Transverse colon (tissue), 4 donors: ENCODE data around the gene NOBOX. TPM values are rescaled to one million over a fixed set of nuclear protein-coding genes. Genes with fewer than 3 reads are reported as not detected.
A peak's percentile ranks its signal among the peaks of the same experiment; 100 is the strongest.
"Not testable (repeated sequence)": the region's sequence is repeated elsewhere in the genome, so short reads cannot be mapped to it uniquely, and the experiment has no call there.

Experiments used
- DNase-seq: peaks from one replicate; pipeline ENCODE4 v3.0.0-alpha.2; 2019
- H3K27ac ChIP-seq, 4 donors: fragments of 200-600 bp; sonication (generic); 2 replicates each; pipeline ENCODE4 v1.5.1; 2016 to 2018; ENCODE audit warnings: inconsistent platforms in 4 of 4
- H3K27me3 ChIP-seq: fragments of 200-600 bp; sonication (generic); 2 replicates; pipeline ENCODE4 v1.5.1; 2017; ENCODE audit warnings: inconsistent platforms
- H3K36me3 ChIP-seq, 4 donors: fragments of 200-600 bp; sonication (generic); 2 replicates each; pipeline ENCODE4 v1.5.1; 2017 to 2019; ENCODE audit warnings: inconsistent platforms in 4 of 4
- H3K4me1 ChIP-seq, 4 donors: fragments of 200-600 bp; sonication (generic); 2 replicates each; pipeline ENCODE4 v1.5.1; 2017 to 2020; ENCODE audit warnings: inconsistent platforms in 4 of 4
- H3K4me3 ChIP-seq, 4 donors: fragments of 200-600 bp; sonication (generic); 1 replicate in 1 of 4; 2 replicates in 3 of 4; pipeline versions ENCODE4 v1.5.1 to v1.6.1; 2017 to 2019; ENCODE audit warnings: inconsistent platforms in 4 of 4
- H3K9me3 ChIP-seq, 2 donors: fragments of 200-600 bp; sonication (generic); 2 replicates each; pipeline ENCODE4 v1.5.1; 2017 to 2019; ENCODE audit warnings: inconsistent platforms in 2 of 2
- EP300 ChIP-seq: sonication (generic); formaldehyde crosslinking; IDR thresholded peaks from one replicate; pipeline ENCODE4 v1.6.1; 2017; ENCODE audit warnings: antibody characterized with exemption, low read depth
- POLR2A ChIP-seq: fragments of 450-650 bp; IDR thresholded peaks from one replicate; pipeline ENCODE4 v1.6.1; 2016; ENCODE audit warnings: antibody characterized with exemption, mild to moderate bottlenecking, moderate library complexity
- POLR2AphosphoS5 ChIP-seq, 3 donors: sonication (generic); formaldehyde crosslinking; IDR thresholded peaks; one replicate each; pipeline ENCODE4 v1.6.1; 2016; ENCODE audit warnings: antibody characterized with exemption in 3 of 3
- WGBS, 2 donors: methylation state at CpG; one replicate each; pipeline ENCODE4 v1.1.5; 2018; ENCODE audit warnings: low coverage in 1 of 2; 5-methylcytosine and 5-hydroxymethylcytosine counted together
- in situ Hi-C, 4 donors: fragments of 200-750 bp; cut with MboI; loops; one replicate each; pipeline versions ENCODE4 v1.15.0 to v1.15.1; 2017; ENCODE audit warnings: low sequenced_read_pairs in 3 of 4, low pct_ligation_motif_present in 1 of 4, low pct_unique_long_range_greater_than_20kb in 1 of 4
- intact Hi-C: fragments of 100-400 bp; cut with DNase I; formaldehyde crosslinking; loops from one replicate; pipeline ENCODE4 v1.15.1; 2023; ENCODE audit warnings: low total_unique reads
- total RNA-seq, 4 donors: library from RNA; depleted of rRNA; stranded (reverse); fragments of >200 nt; gene quantifications; one replicate each; pipeline ENCODE4 v1.1.0, GENCODE V29; 2016
- TF ChIP-seq, protein P1 (sequence below), 5 experiments: fragments of 200-600 bp in 3 of 5; fragments of 450-650 bp in 2 of 5; sonication (generic) in 3 of 5; IDR thresholded peaks; 1 replicate in 2 of 5; 2 replicates in 3 of 5; pipeline ENCODE4 v1.5.1; 2016 to 2017; ENCODE audit warnings: antibody characterized with exemption in 5 of 5, inconsistent platforms in 3 of 5, mild to moderate bottlenecking in 2 of 5, moderate library complexity in 1 of 5

NOBOX gene
- total RNA-seq, 4 donors from 2014 or later = not detected

DNA sequence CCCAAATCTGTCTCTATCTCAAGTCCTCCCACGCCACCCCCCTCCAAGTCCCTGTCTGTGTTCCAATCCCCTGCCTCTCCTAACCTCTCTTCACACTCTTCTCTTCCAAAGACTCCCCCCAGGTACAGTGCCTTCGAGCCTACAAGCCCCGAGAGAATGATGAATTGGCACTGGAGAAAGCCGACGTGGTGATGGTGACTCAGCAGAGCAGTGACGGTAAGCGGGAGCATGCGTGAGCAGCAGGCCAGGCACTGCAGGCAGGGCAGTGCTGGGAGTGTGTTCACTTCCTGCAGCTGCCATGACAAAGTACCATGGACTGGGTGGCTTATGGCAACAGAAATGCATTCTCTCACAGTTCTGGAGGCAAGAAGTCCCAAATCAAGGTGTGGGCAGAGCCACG lies 24.8 kb downstream of the NOBOX start:
- TF ChIP-seq POLR2A = no peak
- TF ChIP-seq EP300 = no peak
- no peak for TF ChIP-seq POLR2AphosphoS5 (IDR thresholded peaks at IDR 0.05)
- TF ChIP-seq, protein P1, sequence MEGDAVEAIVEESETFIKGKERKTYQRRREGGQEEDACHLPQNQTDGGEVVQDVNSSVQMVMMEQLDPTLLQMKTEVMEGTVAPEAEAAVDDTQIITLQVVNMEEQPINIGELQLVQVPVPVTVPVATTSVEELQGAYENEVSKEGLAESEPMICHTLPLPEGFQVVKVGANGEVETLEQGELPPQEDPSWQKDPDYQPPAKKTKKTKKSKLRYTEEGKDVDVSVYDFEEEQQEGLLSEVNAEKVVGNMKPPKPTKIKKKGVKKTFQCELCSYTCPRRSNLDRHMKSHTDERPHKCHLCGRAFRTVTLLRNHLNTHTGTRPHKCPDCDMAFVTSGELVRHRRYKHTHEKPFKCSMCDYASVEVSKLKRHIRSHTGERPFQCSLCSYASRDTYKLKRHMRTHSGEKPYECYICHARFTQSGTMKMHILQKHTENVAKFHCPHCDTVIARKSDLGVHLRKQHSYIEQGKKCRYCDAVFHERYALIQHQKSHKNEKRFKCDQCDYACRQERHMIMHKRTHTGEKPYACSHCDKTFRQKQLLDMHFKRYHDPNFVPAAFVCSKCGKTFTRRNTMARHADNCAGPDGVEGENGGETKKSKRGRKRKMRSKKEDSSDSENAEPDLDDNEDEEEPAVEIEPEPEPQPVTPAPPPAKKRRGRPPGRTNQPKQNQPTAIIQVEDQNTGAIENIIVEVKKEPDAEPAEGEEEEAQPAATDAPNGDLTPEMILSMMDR (IDR thresholded peaks at IDR 0.05) = no peak
- no peak overlapping the region for H3K4me3 ChIP-seq
- H3K4me1 ChIP-seq = peaks cover 0 to 3% (median 0%) of the 10 kb centered on the region in 4 donors
- in situ Hi-C loops (loop anchor here in 1 of 4 donors (25.0 kb wide), 1 partner anchor 216 kb away; no protein-coding TSS in a partner anchor), intact Hi-C loops (no loop called here)
- H3K27me3 ChIP-seq = no peaks in the 10 kb centered on the region
- H3K9me3 ChIP-seq = no peaks in the 10 kb centered on the region
- no peak overlapping the region for H3K27ac ChIP-seq
- 73 to 95% methylated on average over 3 to 9 of the region's 9 CpGs for WGBS, 2 donors
- peaks cover 0 to 8% (median 3%) of the 10 kb centered on the region in 4 donors for H3K36me3 ChIP-seq
- DNase-seq = no peak

DNA sequence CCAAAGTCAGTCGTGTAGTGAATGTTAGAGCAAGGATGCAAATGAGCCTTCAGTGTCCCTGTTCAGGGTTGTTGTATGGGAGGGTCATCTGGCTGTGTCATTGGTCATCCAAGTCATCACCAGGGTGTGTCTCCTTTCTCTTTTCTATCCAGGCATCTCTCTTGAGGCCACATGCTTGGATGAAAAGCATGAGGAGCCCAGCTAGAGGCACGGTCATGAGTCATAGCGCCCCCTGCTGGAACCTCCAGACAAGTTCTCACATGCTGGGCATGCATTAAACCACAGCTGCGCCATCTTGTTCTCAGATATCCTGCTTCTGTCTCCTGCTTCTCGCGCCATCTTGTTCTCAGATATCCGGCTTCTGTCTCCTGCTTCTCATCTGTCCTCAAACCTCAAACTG lies 34.3 kb downstream of the NOBOX start:
- H3K27me3 ChIP-seq, H3K4me1 ChIP-seq, DNase-seq, H3K4me3 ChIP-seq, H3K36me3 ChIP-seq, H3K27ac ChIP-seq, H3K9me3 ChIP-seq, intact Hi-C loops, in situ Hi-C loops: not testable (repeated sequence)
- WGBS, 2 donors = 94% methylated on average over 4 of the region's 7 CpGs; no CpG with 5 or more reads in 1 of the 2 donors

DNA sequence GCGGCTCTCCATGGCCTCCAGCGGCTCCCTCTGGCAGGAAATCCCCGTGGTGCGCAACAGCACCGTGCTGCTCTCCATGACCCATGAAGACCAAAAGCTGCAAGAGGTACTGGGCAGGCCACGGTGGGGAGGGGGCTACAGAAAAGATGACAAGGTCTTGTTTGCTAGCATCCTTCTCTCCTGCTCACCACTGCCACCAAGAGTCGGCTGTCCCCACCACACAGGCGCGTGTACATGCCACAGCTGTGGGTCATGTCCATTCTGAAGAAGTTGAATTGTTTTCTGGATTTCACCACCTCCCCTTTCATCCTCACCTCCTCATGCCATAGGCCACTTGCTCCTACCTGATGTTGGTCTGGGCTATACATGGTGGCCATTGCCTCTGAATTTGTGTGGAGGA lies 36.2 kb downstream of the NOBOX start:
- in situ Hi-C loops, H3K4me1 ChIP-seq, H3K36me3 ChIP-seq, DNase-seq, H3K9me3 ChIP-seq, H3K27me3 ChIP-seq, H3K4me3 ChIP-seq, intact Hi-C loops, H3K27ac ChIP-seq: not testable (repeated sequence)
- WGBS, 2 donors = no CpG with 5 or more reads among the region's 9 CpGs

DNA sequence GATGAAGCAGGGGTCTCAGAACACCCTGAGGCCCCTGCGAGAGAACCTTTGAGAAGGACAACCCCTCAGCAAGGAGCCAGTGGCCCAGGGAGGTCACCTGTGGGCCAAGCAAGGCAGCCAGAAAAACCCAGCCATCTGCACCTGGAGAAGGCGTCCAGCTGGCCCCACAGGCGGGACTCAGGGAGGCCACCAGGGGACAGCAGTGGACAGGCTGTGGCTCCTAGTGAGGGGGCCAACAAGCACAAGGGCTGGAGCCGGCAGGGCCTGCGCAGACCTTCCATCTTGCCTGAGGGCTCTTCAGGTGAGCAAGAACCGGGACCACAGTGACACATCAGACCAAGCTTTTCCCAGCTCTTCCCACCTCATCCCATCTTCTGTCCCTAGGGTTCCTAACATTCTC lies 38.0 kb downstream of the NOBOX start:
- H3K9me3 ChIP-seq, H3K27ac ChIP-seq, in situ Hi-C loops, intact Hi-C loops, H3K4me1 ChIP-seq, H3K27me3 ChIP-seq, H3K4me3 ChIP-seq, DNase-seq, H3K36me3 ChIP-seq: not testable (repeated sequence)
- WGBS, 2 donors = no CpG with 5 or more reads among the region's 6 CpGs

DNA sequence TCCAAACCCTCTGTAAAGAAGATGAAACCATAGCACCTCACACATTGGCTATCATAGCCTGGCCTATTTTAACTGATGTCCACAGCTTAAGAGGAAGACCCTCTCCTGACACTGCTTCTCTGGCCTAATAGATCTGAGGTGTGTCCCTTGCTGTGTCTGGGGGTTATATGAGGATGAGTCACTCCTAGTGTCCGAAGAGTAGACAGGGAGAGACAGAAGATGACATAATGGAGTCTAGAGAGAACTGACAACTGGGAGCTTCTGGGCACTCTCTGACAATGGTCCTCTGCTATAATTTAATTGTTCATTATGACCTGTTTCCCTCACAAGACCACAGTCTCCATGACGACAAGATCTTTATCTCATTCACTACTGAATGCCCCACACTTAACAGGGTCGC lies 41.4 kb downstream of the NOBOX start:
- WGBS, 2 donors = no CpG with 5 or more reads among the region's 3 CpGs
- H3K27ac ChIP-seq, H3K36me3 ChIP-seq, H3K4me1 ChIP-seq, H3K4me3 ChIP-seq, H3K27me3 ChIP-seq, H3K9me3 ChIP-seq, in situ Hi-C loops, DNase-seq, intact Hi-C loops: not testable (repeated sequence)

DNA sequence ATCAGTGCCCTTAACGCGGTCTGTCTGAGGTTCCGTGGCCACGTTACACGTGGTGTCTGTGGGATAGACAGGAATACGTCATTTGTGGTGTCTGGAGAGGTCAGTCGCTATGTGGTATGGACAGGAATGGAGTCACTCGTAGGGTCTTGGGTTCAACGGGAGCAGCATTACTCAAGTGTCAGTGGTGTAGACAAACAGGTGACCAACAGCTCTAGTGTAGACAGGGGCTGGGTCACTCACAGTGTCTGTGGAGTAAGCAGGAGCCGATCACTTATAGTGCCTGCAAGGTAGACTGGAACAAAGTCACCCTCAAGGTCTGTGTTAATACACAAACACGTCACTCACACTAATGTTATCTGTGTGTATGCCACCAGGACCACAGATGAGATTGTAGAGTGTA lies 46.6 kb downstream of the NOBOX start:
- WGBS, 2 donors = 88% methylated on average over 2 of the region's 11 CpGs; no CpG with 5 or more reads in 1 of the 2 donors

DNA sequence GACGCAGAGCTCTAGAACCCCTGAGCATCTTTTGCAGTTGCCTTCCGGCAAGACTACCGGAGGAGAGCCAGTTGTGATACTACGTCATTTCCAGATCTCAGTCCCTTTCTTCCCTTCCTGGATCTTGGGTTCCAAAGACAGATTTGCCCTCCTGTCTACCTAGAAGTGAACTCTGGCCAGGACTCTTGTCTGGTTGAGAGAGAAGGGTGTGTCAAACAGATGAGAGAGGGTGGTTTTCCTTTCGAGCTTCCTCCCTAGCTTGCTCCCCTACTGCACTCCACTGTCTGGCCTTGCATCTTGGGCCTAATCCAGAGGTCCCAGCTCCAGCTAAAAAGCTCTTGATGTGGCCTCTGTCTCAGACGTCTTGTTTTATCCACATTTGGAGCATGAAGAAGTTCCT lies 47.3 kb downstream of the NOBOX start:
- H3K36me3 ChIP-seq, in situ Hi-C loops, H3K4me1 ChIP-seq, H3K4me3 ChIP-seq, DNase-seq, H3K27ac ChIP-seq, H3K27me3 ChIP-seq, intact Hi-C loops, H3K9me3 ChIP-seq: not testable (repeated sequence)
- no CpG with 5 or more reads among the region's 6 CpGs for WGBS, 2 donors

More for the DNA sequence above, 46.6 kb downstream of the NOBOX start:
- intact Hi-C loops, H3K27ac ChIP-seq, in situ Hi-C loops, DNase-seq, H3K9me3 ChIP-seq, H3K27me3 ChIP-seq, H3K36me3 ChIP-seq, H3K4me3 ChIP-seq, H3K4me1 ChIP-seq: not testable (repeated sequence)

DNA sequence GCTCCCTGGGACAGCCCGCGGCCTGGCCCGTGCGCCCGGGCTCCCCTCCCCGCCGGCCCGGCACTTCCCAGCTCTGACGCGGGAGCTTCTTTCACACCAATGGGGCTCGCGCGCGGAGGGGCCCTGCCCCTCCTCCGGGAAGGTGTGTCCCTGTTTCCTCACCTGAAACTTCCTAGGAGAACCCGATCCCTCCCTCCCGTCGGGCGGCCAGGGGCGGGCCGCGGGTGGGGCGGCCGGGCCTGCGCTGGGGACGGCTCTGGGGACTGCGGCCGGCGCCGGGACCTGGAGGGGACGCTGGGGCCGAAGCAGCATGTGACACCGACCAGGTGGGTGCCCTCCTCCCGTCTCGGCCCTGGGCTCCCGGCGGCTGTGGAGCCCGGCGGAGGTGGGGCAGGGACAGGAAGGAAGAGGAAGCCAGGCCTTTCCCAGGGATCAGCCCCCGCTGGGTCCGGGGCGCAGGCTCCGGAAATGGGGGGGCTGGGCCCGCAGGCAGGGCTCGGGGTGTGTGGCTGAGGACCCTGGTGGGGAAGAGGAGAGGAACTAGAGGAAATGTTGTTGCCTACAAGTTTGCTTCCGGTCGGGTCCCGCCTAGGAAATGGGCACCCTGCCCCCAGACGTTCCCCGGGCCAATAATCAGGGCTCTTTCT lies 48.2 kb downstream of the NOBOX start, which contains the start of gene ARHGEF5:
Gene ARHGEF5, plus strand, starts transcription at position 227 of the 647 bp plus-strand sequence. CDS start 7,268 bp downstream, outside the sequence.
- intact Hi-C loops, in situ Hi-C loops, H3K9me3 ChIP-seq, H3K27ac ChIP-seq, H3K4me1 ChIP-seq, H3K36me3 ChIP-seq, H3K27me3 ChIP-seq, DNase-seq: not testable (repeated sequence)
- no CpG with 5 or more reads among the region's 50 CpGs for WGBS, 2 donors
- H3K4me3 ChIP-seq = peak within 1 kb of the TSS in 1 of 4 donors; percentile 31

DNA sequence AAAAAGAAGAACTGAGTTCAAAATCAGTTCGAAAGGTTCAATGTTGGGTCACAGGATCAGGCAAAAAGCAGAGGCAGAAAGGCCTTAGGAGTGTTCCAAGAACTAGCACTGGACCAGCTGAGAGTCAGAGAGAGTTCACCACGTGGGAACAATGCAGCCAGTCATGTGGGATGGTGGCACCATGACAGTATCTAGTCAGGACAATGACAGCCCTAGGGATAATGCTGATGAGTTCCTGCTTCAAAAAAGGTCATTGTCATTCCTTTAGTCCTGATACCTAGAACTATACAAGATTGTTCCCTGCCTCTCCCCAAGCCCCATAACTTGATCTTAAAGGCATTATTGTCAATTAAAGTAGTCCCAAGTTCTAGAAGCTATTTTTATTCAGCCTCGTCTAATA lies 51.8 kb downstream of the NOBOX start:
- H3K4me3 ChIP-seq, intact Hi-C loops, in situ Hi-C loops, H3K36me3 ChIP-seq, H3K4me1 ChIP-seq, H3K27ac ChIP-seq, DNase-seq, H3K27me3 ChIP-seq, H3K9me3 ChIP-seq: not testable (repeated sequence)
- WGBS, 2 donors = 76 to 83% methylated on average over 1 to 2 of the region's 3 CpGs

DNA sequence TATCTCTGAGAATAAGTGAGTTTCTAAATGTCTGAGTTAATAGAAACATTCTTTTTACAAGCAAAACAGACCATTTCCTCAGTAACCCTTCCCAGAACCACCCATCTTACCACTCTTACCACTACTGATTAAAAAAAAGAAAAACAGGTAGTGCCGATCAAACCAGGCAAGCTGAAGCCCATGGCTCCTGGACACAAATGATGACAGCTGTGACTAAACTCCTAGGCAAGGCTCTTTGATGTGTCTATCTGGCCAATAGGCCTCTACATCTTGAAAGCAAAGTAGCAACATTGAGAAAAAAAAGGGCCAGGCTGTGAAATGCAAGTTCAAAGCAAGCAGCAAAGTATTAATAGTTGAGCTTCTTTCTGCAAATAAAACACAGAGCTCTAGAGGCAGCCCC lies 54.9 kb downstream of the NOBOX start:
- H3K4me3 ChIP-seq, H3K27me3 ChIP-seq, H3K36me3 ChIP-seq, H3K9me3 ChIP-seq, in situ Hi-C loops, H3K4me1 ChIP-seq, DNase-seq, intact Hi-C loops, H3K27ac ChIP-seq: not testable (repeated sequence)
- no CpG with 5 or more reads among the region's 1 CpG for WGBS, 2 donors
